GM12878 (cell line): ENCODE measurements around the gene ADAM10. TPM values are rescaled to one million over a fixed set of nuclear protein-coding genes. Genes with fewer than 3 reads are reported as not detected.

Source experiments
- ATAC-seq: fragments of 200-7000 bp; cut with Tn5 transposase; 3 replicates; pipeline ENCODE4 v1.9.1; 2020; ENCODE audit warnings: mild to moderate bottlenecking, moderate library complexity
- BruUV-seq: library from RNA; stranded (reverse); fragments of 400-500 nt; replicated peaks from 2 replicates; lab custom pipeline; 2021; lab: Mats Ljungman, UMichigan
- CTCF ChIA-PET: fragments of 300-600 bp; sonication (Branson Sonifier 250); formaldehyde crosslinking; extraction: SDS; loops from one replicate; lab custom pipeline; 2021; ENCODE audit warnings: inconsistent platforms; lab: Yijun Ruan, JAX
- POLR2A ChIA-PET: fragments of 350-600 bp; formaldehyde crosslinking; extraction: SDS; loops from one replicate; lab custom pipeline; 2021; ENCODE audit warnings: inconsistent platforms; lab: Charles Lee
- RAD21 ChIA-PET: fragments of 300-600 bp; sonication (Branson Sonifier 250); formaldehyde crosslinking; loops from one replicate; lab custom pipeline; 2023; ENCODE audit warnings: antibody characterized with exemption; ENCODE audit not compliant: unreplicated experiment; lab: Charles Lee
- SMC1A ChIA-PET: fragments of 300-600 bp; sonication (Branson Sonifier 250); formaldehyde crosslinking; loops from one replicate; lab custom pipeline; 2023; ENCODE audit not compliant: unreplicated experiment, uncharacterized antibody; lab: Charles Lee
- DNase-seq: peaks from one replicate; pipeline ENCODE4 v3.0.0-alpha.2; 2011; ENCODE audit warnings: low read depth, low spot score
- FAIRE-seq: peaks from 3 replicates; lab custom pipeline; 2011; peaks lifted over from hg19 to GRCh38; lab: Jason Lieb, UNC
- H2AFZ ChIP-seq: 2 replicates; pipeline ENCODE4 v1.6.0; 2011; ENCODE audit warnings: low read depth, low read length, control low read depth; ENCODE audit not compliant: control insufficient read depth
- H3K27ac ChIP-seq: 2 replicates; pipeline ENCODE4 v1.5.1; 2011; ENCODE audit warnings: control low read depth; ENCODE audit not compliant: control insufficient read depth, insufficient read depth
- H3K27me3 ChIP-seq, 2 experiments: replicated peaks in 1 of 2; 2 replicates each; pipeline versions ENCODE4 v1.6.0 to v1.6.1; 2011; ENCODE audit warnings: low read length in 1 of 2; ENCODE audit not compliant: control insufficient read depth in 2 of 2, insufficient read depth in 2 of 2
- H3K36me3 ChIP-seq, 2 experiments: 2 replicates each; pipeline ENCODE4 v1.5.1; 2011; ENCODE audit warnings: low read length in 1 of 2; ENCODE audit not compliant: control insufficient read depth in 2 of 2, insufficient read depth in 2 of 2
- H3K4me1 ChIP-seq: 2 replicates; pipeline ENCODE4 v1.6.1; 2011; ENCODE audit warnings: mild to moderate bottlenecking, low read length, moderate library complexity, mixed read lengths; ENCODE audit not compliant: control insufficient read depth, insufficient read depth
- H3K4me2 ChIP-seq: 2 replicates; pipeline ENCODE4 v1.6.0; 2011; ENCODE audit warnings: control low read depth; ENCODE audit not compliant: control insufficient read depth, insufficient read depth
- H3K4me3 ChIP-seq: fragments of 200-600 bp; sonication (generic); 2 replicates; pipeline ENCODE4 v1.5.1; 2016
- H3K79me2 ChIP-seq: 2 replicates; pipeline ENCODE4 v1.6.0; 2011; ENCODE audit warnings: low read length; ENCODE audit not compliant: control insufficient read depth, insufficient read depth
- H3K9ac ChIP-seq: 2 replicates; pipeline ENCODE4 v1.8.0; 2011; ENCODE audit warnings: low read length, control low read depth, mixed read lengths; ENCODE audit not compliant: control insufficient read depth, insufficient read depth
- H3K9me3 ChIP-seq: replicated peaks from 3 replicates; pipeline ENCODE4 v1.5.1; 2011; ENCODE audit warnings: mild to moderate bottlenecking, low read length; ENCODE audit not compliant: control insufficient read depth, insufficient read depth
- H4K20me1 ChIP-seq: 2 replicates; pipeline ENCODE4 v1.6.0; 2011; ENCODE audit not compliant: control insufficient read depth, insufficient read depth
- CEBPZ ChIP-seq: fragments of 150-350 bp; IDR thresholded peaks from 2 replicates; pipeline ENCODE4 v1.6.1; 2016; ENCODE audit warnings: low read depth, low read length
- IKZF2 ChIP-seq, 2 experiments: fragments of 450-650 bp; IDR thresholded peaks; 2 replicates each; pipeline ENCODE4 v1.6.1; 2017; ENCODE audit warnings: mild to moderate bottlenecking in 2 of 2, moderate library complexity in 2 of 2
- KAT2A ChIP-seq: conservative IDR thresholded peaks from 2 replicates; pipeline ENCODE4 v1.6.1; 2011; ENCODE audit warnings: low read depth, low read length; ENCODE audit not compliant: control insufficient read depth
- SUPT20H ChIP-seq: IDR thresholded peaks from 2 replicates; pipeline ENCODE4 v1.6.1; 2011; ENCODE audit warnings: low read depth, mild to moderate bottlenecking, low read length, moderate library complexity, borderline replicate concordance; ENCODE audit not compliant: control insufficient read depth
- WGBS: methylation state at CpG from one replicate; pipeline ENCODE4 v1.1.6; 2016; ENCODE audit warnings: low lambda C conversion rate; ENCODE audit not compliant: insufficient replicate concordance, insufficient coverage; ENCODE audit errors: missing lambda C conversion rate; 5-methylcytosine and 5-hydroxymethylcytosine counted together
- in situ Hi-C: fragments of 300-500 bp; cut with MboI; formaldehyde crosslinking; loops from 9 replicates; pipeline ENCODE4 v1.14.3; 2018; ENCODE audit warnings: mixed read lengths
- intact Hi-C: fragments of 100-400 bp; cut with micrococcal nuclease; formaldehyde crosslinking; loops from one replicate; pipeline ENCODE4 v1.14.2; 2022; ENCODE audit not compliant: unreplicated experiment
- polyA plus RNA-seq, 11 experiments: library from polyadenylated mRNA; depleted of rRNA in 4 of 11; unstranded in 6 of 11; stranded (reverse) in 5 of 11; fragments of >200 nt; fragmentation: Nextera tagmentation in 4 of 11; fragmentation: Illumina TruSeq in 1 of 11; extraction: Ambion mirVana in 4 of 11; extraction: Trizol in 1 of 11; gene quantifications; 1 replicate in 1 of 11; 2 replicates in 10 of 11; pipeline versions ENCODE4 v1.2.1 to v1.2.3, GENCODE V29; 2011 to 2016; ENCODE audit warnings: inconsistent platforms in 2 of 11, missing spikeins in 2 of 11, low read depth in 1 of 11
- total RNA-seq, 4 experiments: library from RNA; depleted of rRNA in 3 of 4; stranded (reverse); fragments of >200 nt in 3 of 4; fragmentation: Illumina TruSeq in 1 of 4; extraction: Trizol in 1 of 4; gene quantifications; 2 replicates each; pipeline versions ENCODE4 v1.2.1 to v1.2.3, GENCODE V29; 2013 to 2021
- TF ChIP-seq, protein P1 (sequence below): IDR thresholded peaks from 2 replicates; pipeline ENCODE4 v1.6.1; 2011; ENCODE audit warnings: borderline replicate concordance, low read depth, mild to moderate bottlenecking, moderate library complexity, low read length; ENCODE audit not compliant: insufficient read depth, poor library complexity, severe bottlenecking

Gene ADAM10
- total and polyA plus RNA-seq, 10 of the 15 experiments (the other 5 are each of a cell fraction or from before 2014, with no cell fraction given) = 10.0 to 88.9 (median 51.7) TPM

GRCh38 chr15:58632789-58633188 lies 116.7 kb downstream of the ADAM10 start:
- BruUV-seq = no TSS peak
- Histone ChIP-seq H3K79me2 (peaks cover 2% of the 10 kb centered on the region), H3K9me3 (no peaks in the 10 kb centered on the region), H3K36me3 (peaks cover 0 to 3% of the 10 kb centered on the region in 2 experiments; a peak in 3 of 4 replicates), H2AFZ (no peak overlapping the region), H3K27me3 (no peaks in the 10 kb centered on the region), H3K27ac (no peak overlapping the region), H3K4me3 (no peak overlapping the region), H3K4me2 (no peak overlapping the region), H3K9ac (no peak overlapping the region), H4K20me1 (no peaks in the 10 kb centered on the region), H3K4me1 (peaks cover 8% of the 10 kb centered on the region; the same call in 1 of the 2 replicates)
- SMC1A ChIA-PET = no interaction called here
- in situ Hi-C loops = no loop called here
- no peak for FAIRE-seq
- POLR2A ChIA-PET = no interaction called here
- RAD21 ChIA-PET = no interaction called here
- CTCF ChIA-PET = no interaction called here
- WGBS = 100% methylated on average over 2 of the region's 2 CpGs
- intact Hi-C loops = no loop called here
- ATAC-seq = no peak
- DNase-seq = no peak
- TF ChIP-seq CEBPZ (no peak), KAT2A (no peak), IKZF2 (IDR thresholded peaks at IDR 0.05) (no peak), SUPT20H (no peak)
- TF ChIP-seq, protein P1, sequence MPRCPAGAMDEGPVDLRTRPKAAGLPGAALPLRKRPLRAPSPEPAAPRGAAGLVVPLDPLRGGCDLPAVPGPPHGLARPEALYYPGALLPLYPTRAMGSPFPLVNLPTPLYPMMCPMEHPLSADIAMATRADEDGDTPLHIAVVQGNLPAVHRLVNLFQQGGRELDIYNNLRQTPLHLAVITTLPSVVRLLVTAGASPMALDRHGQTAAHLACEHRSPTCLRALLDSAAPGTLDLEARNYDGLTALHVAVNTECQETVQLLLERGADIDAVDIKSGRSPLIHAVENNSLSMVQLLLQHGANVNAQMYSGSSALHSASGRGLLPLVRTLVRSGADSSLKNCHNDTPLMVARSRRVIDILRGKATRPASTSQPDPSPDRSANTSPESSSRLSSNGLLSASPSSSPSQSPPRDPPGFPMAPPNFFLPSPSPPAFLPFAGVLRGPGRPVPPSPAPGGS = no peak
